Erythroblast (primary cell): ENCODE data around the gene IL1RN.
"Not testable (repeated sequence)": the region's sequence is repeated elsewhere in the genome, so short reads cannot be mapped to it uniquely, and the experiment has no call there.

ENCODE experiments used
- DNase-seq, 2 experiments: peaks; one replicate each; lab custom pipeline; 2025; lab: John Stamatoyannopoulos, UW
- GATA1 ChIP-seq: IDR thresholded peaks from 2 replicates; pipeline ENCODE4 v1.6.1; 2011; ENCODE audit warnings: low read depth, mild to moderate bottlenecking, control low read depth, low read length, moderate library complexity
- POLR2A ChIP-seq: IDR thresholded peaks from 2 replicates; pipeline ENCODE4 v1.6.1; 2011; ENCODE audit warnings: mild to moderate bottlenecking, low read length

Gene IL1RN

DNA sequence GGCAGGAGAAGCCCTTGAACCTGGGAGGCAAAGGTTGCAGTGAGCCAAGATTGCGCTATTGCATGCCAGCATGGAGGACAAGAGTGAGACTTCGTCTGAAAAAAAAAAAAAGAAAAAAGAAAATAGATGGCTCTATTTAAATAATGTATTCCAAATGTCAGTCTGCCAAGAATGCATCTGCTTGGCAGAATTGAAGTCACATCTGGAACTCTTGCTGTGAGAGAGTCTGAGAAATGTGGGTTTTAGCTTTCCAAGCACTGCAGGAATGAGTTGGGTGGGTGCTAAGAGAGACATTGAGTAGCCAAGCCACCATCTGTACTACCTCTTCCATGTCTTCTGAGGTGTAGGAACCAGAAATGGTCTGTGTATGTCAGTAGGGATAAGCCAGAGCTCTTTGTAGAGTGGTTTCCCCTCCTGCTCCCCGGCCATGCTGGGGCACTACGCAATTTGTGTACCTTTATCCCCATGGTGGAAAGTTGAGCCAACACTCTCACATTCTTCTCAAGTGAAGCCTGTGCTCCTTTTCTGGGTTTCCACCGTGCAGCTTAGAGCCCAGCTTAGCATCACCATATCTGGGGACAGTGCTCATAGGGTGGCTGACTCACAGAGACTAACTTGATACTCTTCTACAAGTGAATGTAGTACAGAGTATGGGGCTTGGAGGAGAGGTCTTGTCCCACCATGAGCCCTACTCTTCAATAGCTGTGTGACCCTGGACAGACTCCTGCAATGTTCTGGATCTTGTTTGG is 34.4 kb upstream of the IL1RN start:
- TF ChIP-seq POLR2A: no peak
- TF ChIP-seq GATA1: no peak
- no peak for DNase-seq

DNA sequence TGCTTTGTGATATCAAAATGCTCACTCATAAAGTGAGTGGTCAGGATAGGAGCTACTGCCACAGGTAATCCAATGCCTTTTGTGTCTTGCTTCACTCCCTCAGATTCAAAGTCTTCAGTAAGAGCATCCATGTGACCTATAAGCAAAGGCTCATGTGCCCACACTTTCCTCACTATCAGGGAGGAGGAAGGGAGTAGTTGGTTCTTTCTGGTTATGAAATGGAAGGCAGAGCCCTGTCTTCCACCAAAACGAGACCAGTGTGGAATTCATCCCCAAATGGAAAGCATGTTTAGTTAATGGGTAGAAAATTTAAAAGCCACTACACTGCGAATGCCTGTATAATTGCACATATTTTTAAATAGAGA is 33.8 kb upstream of the IL1RN start:
- TF ChIP-seq POLR2A (no peak), GATA1 (no peak)
- DNase-seq: no peak

DNA sequence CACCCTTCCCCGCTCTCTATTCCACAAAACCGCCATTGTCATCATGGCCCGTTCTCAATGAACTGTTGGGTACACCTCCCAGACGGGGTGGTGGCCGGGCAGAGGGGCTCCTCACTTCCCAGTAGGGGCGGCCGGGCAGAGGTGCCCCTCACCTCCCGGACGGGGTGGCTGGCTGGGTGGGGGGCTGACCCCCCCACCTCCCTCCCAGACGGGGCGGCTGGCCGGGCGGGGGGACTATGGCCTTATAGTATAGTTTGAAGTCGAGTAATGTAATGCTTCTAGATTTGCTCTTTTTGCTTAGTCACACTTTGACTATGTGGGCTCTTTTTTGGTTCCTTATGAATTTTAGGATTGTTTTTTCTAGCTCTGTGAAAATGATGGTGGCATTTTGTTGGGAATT is 31.1 kb upstream of the IL1RN start:
- not testable (repeated sequence) for DNase-seq

DNA sequence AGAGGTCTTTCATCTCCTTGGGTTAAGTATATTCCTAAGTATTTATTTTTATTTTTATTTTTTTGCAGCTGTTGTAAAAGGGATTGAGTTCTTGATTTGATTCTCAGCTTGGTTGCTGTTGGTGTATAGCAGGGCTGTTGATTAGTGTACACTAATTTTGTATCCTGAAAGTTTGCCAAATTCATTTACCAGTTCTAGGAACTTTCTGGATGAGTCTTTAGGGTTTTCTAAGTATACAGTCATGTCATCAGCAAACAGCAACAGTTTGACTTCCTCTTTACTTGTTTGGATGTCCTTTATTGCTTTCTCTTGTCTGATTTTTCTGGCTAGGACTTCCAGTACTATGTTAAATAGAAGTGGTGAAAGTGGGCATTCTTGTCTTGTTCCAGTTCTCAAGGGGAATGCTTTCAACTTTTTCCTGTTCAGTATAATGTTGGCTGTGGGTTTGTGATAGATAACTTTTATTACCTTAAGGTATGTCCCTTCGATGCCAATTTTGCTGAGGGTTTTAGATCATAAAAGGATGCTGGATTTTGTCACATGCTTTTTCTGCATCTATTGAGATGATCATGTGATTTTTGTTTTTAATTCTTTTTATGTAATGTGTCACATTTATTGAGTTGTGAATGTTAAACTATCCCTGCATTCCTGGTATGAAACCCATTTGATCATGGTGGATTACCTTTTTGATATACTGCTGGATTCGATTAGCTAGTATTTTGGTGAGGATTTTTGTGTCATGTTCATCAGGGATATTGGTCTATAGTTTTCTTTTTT is 30.4 kb upstream of the IL1RN start:
- not testable (repeated sequence) for DNase-seq

DNA sequence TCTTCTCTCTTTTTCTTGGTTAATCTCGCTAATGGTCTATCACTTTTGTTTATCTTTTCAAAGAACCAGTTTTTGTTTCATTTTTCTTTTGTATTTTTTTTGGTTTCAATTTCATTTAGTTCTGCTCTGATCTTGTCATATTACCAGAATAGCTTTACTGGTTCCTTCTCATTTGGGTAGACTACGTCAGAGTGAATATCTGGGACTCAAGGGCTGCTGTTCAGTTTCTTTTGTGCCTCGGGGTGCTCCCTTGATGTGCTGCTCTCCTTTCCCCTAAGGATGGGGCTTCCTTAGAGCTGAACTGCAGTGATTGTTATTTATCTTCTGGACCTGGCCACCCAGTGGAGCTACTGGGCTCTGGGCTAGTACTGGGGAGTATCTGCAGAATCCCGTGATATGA is 29.4 kb upstream of the IL1RN start:
- TF ChIP-seq POLR2A (no peak), GATA1 (no peak)
- no peak for DNase-seq

DNA sequence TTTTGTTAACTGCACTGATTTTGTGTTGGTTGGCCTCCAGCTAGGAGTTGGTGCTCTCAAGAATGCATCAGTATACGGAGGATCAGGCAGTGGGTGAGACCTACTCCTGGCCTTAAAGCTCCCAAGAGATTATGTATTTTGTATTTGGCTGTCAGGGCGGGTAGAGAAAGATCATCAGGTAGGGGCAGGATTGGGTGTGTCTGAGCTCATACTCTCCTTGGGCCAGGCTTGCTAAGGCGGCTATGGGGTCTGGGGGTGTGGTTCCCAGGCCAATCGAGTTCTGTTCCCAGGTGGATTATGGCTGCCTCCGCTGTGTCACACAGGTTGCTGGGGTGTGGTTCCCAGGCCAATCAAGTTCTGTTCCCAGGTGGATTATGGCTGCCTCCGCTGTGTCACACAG is 28.9 kb upstream of the IL1RN start:
- no peak for DNase-seq
- no peak for TF ChIP-seq POLR2A
- no peak for TF ChIP-seq GATA1

DNA sequence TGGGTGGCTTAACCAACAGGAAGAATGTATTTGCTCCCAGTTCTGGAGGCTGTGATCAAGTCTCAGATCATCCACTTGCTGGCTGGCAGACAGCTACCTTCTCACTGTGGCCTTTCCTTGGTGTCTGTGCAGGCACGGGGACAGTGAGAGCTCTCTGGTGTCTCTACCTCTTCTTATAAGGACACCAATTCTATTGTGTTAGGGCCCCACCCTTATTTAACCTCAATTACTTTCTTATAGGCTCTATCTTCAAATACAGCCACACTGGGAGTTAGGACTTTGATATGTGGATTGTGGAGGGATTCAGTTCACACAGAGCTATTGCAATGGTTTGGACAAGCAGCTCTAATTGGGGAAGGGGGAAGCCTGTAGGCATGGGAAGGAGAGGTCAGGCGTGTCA is 25.3 kb upstream of the IL1RN start:
- DNase-seq: no peak
- TF ChIP-seq POLR2A: no peak
- TF ChIP-seq GATA1: no peak

DNA sequence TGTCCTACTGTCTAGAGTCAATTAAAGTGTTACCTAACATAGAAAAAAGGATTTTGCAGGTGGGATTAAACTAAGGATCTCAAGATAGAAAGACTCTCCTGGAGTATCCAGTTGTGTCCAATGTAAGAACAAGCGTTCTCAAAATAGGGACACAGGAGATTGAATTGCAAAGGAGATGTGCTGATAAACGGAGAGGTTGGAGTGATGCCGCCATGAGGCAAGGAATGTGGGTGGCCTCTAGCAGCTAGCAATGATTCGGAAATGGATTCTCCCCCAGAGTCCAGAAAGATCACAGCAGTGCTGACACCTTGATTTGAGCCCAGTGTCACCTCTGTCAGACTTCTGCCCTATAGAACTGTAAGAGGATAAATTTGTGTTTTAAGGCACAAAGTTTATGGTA is 24.1 kb upstream of the IL1RN start:
- TF ChIP-seq POLR2A: no peak
- TF ChIP-seq GATA1: no peak
- no peak for DNase-seq

DNA sequence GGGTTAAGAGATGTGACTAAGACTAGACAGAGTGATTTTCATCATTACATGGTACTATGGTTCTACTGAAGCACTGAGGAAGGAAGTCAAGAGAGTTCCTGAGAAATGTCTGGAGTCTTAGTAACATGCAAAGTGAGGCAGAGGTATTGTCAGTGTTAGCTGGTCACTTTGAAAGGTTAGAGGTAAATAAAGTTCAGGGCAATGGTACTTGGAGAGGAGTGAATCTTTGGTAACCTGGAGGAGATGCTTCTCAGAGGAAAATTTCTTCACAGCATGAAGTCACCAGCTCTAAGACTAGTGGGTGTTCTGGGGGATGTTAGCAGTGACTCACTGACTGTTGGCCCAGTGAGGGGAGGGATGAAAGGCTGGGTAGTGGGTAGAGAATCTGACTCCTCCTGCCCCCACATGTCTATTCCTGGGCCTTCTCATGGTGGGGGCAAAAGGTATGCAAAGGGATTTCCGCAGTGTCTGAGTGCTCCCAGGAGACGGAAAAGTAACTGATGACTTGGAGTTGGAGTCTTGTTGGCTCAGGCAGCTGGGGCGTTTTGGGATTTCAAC is 23.3 kb upstream of the IL1RN start:
- DNase-seq: peak in 1 of 2 experiments; percentile 23
- TF ChIP-seq GATA1 (no peak), POLR2A (no peak)

DNA sequence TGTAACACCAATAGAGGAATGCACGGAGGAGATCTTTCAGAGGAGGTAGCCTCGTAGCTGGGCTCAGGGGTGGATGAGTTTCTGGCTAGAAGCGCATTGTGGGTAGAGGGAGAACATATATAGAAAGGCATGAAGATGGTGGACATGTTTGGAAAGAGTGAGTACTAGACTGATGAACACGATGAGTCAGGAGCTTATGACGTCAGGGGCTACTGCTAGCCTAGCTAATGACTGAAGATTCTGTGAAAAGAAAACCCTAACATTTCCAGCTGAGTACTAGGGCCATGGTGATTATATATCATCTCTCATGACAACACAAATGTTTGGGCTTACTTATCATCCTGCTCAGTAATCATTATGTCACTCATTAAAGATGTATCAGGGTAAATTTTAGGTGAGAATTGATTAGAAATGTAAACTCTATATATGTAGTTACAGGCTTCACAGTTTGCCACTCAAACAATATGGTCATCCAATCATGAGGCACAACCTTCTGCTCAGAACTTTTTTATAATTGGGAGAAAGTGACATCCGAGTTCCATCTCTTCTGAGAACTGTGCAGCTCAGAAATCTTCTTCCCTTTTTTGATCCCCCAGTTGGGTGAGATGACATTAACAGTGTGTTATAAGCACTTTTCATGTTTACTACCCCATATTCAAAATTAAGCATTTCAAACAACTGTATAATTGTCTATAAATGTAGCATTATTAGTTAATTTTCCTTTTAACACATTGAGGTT is 22.2 kb upstream of the IL1RN start:
- TF ChIP-seq GATA1 (no peak), POLR2A (no peak)
- DNase-seq: peak; percentile 8 to 48

DNA sequence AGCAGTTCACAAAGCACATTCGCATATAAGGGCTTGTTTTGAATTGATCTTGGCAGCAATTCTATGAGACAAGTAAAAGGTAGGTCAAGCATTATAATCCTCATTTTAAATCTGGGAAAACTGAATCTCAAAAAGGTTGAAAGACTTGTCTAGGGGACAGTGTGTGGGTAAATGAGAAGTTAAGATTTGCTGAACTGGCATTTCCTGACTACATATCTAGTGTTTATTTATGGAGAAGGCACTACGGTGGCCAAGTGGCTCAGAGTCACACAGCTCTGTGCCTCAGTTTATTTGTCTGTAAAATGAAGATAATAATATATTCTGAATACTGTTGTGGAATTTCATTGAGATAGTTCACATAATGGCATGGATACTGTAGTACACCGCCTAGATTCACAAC is 16.3 kb upstream of the IL1RN start:
- no peak for DNase-seq

DNA sequence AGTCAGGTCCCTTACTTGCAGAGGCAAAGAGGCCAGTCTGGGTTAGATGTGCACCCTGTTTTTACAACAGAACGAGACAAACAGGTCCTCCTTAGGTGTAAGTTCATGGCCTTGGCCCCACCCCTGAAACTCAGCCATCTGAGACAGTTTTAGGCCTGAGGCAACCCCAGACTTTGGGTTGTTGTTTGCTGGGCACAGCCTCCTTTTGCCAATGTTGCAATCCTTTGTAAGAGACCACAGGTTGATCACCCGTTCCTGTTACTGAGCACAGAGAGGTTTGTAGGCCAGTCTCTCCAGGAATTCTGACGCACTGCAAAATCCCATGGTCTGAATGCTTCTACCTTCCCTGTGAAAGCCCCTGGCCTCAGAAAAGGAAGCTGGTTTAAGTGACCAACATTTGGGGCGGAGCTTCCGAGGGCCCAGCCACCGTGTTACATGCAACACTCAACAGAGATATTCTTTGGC is 15.5 kb upstream of the IL1RN start:
- TF ChIP-seq GATA1 (no peak), POLR2A (no peak)
- peak in 1 of 2 experiments; percentile 25 for DNase-seq

More for the DNA sequence above, 16.3 kb upstream of the IL1RN start:
- TF ChIP-seq POLR2A: no peak
- no peak for TF ChIP-seq GATA1

DNA sequence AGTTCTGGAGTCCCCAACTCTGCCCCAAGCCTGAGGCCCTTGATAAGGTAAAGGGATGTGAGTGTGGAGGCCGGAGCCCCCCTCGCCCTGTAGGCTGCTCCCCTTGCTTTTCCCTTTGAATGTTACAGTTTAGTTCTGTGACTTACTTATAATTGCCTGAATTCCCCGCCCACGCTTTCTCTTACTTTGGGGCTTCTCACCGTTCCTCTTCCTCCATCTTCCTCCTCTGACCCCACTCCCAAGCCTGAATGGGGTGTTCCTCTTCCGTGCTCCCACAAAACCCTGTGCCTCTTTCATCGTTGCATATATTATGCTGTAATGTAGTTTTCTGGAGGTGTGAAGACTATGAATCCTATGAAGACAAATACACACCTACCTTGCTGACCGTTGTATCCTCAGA is 15.0 kb upstream of the IL1RN start:
- TF ChIP-seq GATA1 (no peak), POLR2A (no peak)
- no peak for DNase-seq

DNA sequence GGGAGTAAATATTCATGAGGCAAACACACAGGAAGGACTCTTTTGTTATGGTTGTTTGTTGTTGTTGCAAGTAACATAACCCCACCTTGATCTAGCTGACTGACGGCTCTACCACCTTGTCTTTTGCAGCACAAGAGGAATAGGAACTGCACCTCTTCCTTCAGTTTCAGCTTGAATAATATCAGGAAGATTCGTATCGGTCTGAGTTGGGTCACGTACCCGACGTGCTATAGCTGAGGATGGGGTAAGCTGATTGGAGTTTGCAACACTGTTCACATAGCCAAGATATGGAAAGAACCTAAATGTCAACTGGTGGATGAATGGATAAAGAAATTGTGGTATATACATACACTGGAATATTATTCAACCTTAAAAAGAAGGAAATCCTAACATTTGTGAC is 14.5 kb upstream of the IL1RN start:
- TF ChIP-seq POLR2A (no peak), GATA1 (no peak)
- no peak for DNase-seq
